ELR (cell line): Measurements from ENCODE around the gene PLCB4.
"Not testable (repeated sequence)": the region's sequence is repeated elsewhere in the genome, so short reads cannot be mapped to it uniquely, and the experiment has no call there.

Experiments
- DNase-seq: peaks from one replicate; pipeline ENCODE4 v3.0.0-alpha.2; 2015; ENCODE audit warnings: low read depth

The PLCB4 gene

GRCh38 chr20:9142809-9143208, 73.9 kb downstream of the PLCB4 start:
- DNase-seq = no peak

- DNase-seq = no peak
These were observed 75.0 kb downstream of the PLCB4 start for GRCh38 chr20:9143926-9144325.

DNA sequence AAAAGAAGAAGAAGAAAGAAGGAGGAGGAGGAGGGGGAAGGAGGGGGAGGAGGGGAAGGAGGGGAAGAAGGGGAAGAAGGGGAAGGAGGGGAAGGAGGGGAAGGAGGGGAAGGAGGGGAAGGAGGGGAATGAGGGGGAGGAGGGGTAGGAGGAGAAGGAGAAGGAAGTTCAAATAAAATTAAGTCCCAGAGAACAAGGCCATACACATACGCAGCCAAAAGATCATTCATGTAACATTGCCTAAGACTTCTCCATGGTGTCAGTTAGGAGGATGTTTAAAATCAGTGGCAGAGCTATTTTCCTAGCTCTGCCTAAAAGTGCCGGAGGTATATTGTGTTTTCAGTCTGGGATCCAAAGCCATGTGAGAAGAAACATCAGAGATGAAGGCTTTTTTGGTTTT, 75.8 kb downstream of the PLCB4 start:
- DNase-seq = no peak

- DNase-seq = no peak
These were observed 76.3 kb downstream of the PLCB4 start for GRCh38 chr20:9145142-9145541.

GRCh38 chr20:9146649-9147048, 77.8 kb downstream of the PLCB4 start:
- no peak for DNase-seq

DNA sequence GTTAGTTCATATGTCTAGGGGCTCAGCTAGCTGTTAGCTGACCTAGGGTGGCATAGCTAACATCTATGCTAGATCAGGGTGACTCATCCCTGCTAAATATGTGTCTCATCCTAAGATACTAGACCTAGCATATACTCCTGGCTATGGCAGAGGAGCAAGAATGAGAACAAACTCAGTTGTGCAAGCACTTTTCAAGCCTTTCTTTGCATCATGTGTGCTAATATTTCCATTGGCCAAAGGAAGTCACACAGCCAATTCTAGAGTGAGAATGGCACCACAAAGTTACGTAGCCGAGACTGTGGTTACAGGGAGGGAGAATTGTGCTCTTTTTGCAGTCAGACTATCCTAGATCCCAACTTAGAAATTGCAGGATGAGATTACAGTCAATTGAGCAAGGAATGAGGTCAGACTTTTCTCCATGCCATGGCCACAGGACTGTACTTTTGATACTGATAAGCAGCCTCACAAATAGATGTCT, 78.7 kb downstream of the PLCB4 start:
- peak; percentile 85 for DNase-seq

GRCh38 chr20:9148291-9148690, 79.4 kb downstream of the PLCB4 start:
- no peak for DNase-seq

DNA sequence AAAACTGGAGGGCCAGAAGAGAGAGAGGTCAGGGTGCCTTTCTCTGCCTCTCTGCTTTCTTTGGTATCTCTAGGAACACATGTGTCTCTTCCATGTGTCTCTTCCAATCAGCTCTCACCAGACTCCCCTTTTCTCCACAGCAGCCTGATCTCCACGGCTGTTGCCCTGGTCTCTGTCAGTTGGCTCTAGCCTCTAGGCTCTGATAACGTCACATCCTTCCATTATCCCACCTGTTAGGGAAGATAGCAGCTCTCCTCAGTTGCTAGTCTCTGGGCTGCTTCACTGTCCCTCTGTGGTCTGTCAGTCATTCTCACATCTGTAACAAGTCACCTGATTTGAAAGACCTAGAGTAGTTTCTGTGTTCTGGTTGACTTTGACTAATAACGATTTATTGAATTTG, 80.2 kb downstream of the PLCB4 start:
- no peak for DNase-seq

DNA sequence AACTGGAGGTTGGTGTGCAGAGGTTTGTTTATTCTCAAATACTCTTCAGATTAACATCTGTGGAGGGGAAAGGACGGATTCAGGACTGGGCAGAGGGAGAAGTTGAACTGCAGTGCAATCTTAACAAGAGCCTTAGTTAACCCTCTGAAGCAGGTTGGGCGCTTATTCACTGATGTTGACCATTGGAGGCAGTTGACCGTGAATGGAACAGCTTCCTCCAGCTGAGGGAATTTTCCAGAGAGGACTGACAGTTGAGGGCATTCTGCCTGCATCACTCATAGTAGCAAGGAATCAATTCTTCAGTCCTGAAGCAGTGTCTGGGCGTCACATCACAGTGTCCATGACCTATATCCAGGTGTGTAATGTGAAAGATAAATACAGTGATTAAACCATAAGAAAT, 80.9 kb downstream of the PLCB4 start:
- no peak for DNase-seq

- no peak for DNase-seq
These were observed 81.8 kb downstream of the PLCB4 start for GRCh38 chr20:9150679-9151078.

DNA sequence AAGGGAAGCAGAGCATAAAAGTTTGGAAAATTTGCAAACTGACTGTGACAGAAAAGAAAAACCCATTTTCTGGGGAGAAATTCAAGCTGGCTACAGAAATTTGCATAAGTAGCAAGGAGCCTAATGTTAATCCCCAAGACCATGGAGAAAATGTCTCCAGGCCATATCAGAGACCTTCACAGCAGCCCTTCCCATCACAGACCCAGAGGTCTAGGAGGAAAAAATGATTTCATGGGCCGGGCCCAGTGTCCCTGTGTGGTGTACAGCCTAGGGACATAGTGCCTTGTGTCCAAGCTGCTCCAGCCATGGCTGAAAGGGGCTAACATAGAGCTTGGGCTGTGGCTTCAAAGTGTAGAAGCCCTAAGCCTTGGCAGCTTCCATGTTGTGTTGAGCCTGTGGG, 83.3 kb downstream of the PLCB4 start:
- DNase-seq = not testable (repeated sequence)

DNA sequence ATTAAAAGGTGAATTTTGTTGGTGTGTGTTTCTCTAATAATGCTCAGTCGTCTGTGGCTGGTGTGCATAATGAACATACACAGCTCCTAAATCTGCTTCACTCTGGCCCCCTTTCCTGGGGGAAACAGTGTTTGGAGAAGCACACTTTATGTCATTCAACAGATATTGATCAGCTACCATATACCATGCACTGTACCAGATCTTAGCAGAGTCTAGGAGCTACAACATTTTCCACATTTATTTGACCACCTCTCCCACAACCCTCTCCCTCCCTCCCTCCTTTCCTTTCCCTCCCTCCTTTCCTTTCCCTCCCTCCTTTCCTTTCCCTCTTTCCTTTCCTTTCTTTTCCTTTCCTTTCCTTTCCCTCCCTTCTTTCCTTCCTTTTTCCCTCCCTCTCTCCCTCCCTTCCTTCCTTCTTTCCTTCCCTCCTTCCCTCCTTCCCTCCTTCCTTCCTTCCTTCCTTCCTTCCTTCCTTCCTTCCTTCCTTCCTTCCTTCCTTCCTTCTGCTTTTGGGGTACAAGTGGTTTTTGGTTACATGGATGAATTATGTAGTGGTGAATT, 85.7 kb downstream of the PLCB4 start:
- DNase-seq = no peak

- no peak for DNase-seq
These were observed 87.8 kb downstream of the PLCB4 start for GRCh38 chr20:9156529-9157280.

GRCh38 chr20:9160331-9160730, 91.4 kb downstream of the PLCB4 start:
- DNase-seq = no peak

GRCh38 chr20:9160757-9161156, 91.9 kb downstream of the PLCB4 start:
- no peak for DNase-seq

DNA sequence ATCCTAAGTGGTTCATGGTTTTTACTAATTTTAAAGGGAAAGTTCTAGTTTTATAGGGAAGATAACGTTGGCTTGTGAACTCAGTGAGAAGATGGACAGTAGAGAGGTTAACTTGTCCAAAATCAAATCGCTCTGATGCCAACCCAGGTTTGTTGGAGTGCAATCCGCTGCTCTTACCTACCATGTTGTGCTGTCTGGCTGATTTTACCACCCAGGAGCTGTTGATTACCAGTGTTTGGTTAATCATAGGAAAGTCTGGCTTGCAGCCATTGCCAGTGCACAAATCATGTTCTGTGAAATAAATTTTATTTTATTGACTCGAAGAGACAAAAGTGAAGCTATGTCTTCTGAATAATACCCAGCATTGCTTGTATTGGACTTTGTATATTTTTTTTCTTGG, 92.4 kb downstream of the PLCB4 start:
- no peak for DNase-seq

DNA sequence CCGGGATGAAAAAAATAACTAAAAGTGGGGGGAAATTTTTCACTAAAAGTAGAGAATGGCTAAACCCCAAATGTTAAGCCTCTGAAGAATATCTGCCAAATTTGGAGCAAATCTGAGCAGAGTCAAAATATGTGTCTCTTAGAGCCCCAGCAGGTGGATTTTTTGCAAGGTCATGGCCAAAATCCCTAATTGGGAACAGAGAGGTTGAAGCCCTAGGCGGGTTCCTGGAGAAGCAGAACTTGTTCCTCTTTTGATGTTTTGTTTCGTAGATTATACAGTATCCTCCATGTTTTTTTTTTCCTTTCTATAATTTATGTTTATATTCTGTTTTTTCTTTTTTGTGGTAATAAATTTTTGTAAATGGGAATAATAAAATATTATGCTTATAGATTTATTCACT, 94.4 kb downstream of the PLCB4 start:
- no peak for DNase-seq

DNA sequence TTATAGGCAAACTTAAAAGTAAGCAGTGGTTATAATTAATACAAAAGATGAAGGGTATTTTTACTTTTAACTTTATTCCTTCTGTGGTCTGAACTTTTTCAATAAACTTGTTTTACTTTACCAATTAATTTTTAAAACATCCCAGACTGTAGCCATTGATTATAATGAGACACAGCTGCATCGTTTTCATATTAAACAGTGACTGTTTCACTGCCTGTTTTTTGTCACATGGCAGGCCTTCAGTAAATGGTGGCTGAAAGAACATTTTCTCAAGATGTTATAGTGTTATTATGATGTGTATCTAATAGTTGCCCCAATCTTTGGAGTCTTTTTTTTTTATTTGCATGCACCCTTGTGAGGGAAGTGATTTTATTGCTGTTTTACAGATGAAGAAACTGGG, 95.1 kb downstream of the PLCB4 start:
- DNase-seq = no peak

GRCh38 chr20:9165261-9165660, 96.4 kb downstream of the PLCB4 start:
- DNase-seq = no peak

- DNase-seq = no peak
These were observed 97.4 kb downstream of the PLCB4 start for GRCh38 chr20:9166153-9166780.

- no peak for DNase-seq
These were observed 100.5 kb downstream of the PLCB4 start for GRCh38 chr20:9169409-9169808.

GRCh38 chr20:9172851-9173250, 104.0 kb downstream of the PLCB4 start:
- peak; percentile 7 for DNase-seq

DNA sequence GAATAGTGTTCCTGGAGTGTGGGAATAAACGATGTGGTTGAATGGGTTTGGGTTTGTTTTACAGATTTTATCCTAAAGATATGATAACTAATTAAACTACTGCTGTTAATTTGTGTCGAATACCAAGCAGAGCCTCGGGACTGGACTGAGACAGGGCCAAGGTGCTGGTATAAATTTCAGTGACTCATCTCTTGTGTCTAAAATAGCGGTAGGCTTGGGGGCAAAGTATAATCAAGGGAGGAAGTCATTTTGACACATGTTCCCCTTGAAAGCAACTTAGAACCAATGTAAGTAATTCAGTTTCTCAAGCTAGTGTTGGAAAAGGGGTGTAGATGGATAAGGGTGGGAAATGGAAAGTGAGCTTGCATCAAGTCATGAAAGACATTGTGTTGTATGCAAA, 108.4 kb downstream of the PLCB4 start:
- DNase-seq = peak; percentile 24
